GM13977 (cell line): ENCODE measurements around the gene FRMPD1.
A peak's percentile ranks its signal among the peaks of the same experiment; 100 is the strongest.

ENCODE experiments used
- DNase-seq: peaks from one replicate; pipeline ENCODE4 v3.0.0; 2012; ENCODE audit warnings: low spot score
- in situ Hi-C: fragments of 300-500 bp; cut with MboI; formaldehyde crosslinking; loops from one replicate; pipeline ENCODE4 v1.12.0; 2022; ENCODE audit warnings: low sequenced_read_pairs, low pct_unique_long_range_greater_than_20kb, mixed read lengths, inconsistent platforms; ENCODE audit not compliant: unreplicated experiment
- TF ChIP-seq, protein P1 (sequence below): IDR thresholded peaks from 2 replicates; pipeline ENCODE4 v1.5.1; 2012; ENCODE audit warnings: mild to moderate bottlenecking, control low read depth; ENCODE audit not compliant: insufficient read depth; ENCODE audit errors: extremely low read depth, missing control alignments

Gene FRMPD1

DNA sequence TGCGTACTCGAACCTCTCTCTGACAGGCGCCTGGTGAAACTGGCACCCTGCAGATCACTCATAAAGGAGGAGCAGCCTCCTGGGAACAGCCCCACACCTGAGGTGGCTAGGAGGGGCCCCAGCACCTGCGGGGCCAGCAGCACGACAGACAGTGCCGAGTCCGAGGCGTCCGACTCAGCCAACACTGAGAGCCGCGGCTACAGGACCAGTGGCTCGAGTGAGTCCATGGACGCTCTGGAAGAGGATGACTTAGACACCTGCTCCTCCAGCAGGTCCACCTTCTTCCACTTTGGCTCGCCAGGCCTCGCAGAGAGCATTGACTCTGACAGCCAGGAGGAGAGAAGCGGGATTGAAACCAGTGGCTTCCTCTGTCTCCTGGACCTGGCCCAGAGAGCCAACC, 89.4 kb downstream of the FRMPD1 start:
- TF ChIP-seq, protein P1, sequence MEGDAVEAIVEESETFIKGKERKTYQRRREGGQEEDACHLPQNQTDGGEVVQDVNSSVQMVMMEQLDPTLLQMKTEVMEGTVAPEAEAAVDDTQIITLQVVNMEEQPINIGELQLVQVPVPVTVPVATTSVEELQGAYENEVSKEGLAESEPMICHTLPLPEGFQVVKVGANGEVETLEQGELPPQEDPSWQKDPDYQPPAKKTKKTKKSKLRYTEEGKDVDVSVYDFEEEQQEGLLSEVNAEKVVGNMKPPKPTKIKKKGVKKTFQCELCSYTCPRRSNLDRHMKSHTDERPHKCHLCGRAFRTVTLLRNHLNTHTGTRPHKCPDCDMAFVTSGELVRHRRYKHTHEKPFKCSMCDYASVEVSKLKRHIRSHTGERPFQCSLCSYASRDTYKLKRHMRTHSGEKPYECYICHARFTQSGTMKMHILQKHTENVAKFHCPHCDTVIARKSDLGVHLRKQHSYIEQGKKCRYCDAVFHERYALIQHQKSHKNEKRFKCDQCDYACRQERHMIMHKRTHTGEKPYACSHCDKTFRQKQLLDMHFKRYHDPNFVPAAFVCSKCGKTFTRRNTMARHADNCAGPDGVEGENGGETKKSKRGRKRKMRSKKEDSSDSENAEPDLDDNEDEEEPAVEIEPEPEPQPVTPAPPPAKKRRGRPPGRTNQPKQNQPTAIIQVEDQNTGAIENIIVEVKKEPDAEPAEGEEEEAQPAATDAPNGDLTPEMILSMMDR = no peak
- in situ Hi-C loops = no loop called here
- DNase-seq = no peak

- no peak for DNase-seq
- in situ Hi-C loops = no loop called here
- TF ChIP-seq, protein P1 = no peak
Observed at GRCh38 chr9:37740631-37741328, 90.0 kb downstream of the FRMPD1 start.

DNA sequence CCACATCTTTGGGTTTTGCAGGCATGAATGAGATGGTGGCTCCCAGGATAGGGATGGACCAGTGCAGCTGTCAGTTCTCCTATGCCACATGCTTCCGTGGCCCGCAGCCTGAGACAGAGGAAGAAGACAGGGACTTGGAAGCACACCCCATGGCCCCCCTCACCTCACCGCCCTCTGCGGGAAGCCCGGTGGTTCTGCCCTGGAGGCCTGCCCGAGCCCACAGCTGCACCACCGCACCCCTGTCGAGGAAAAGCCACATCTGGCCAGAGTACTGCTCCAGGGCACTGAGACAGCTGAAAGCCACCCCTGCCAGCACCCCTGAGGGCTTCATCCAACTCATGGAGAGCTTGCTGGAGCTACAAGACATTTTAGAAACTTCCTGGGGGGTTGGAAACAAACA, 95.2 kb downstream of the FRMPD1 start:
- in situ Hi-C loops = no loop called here
- no peak for DNase-seq
- TF ChIP-seq, protein P1 = no peak

GRCh38 chr9:37746448-37747270, 95.9 kb downstream of the FRMPD1 start:
- TF ChIP-seq, protein P1 = no peak
- no peak for DNase-seq
- in situ Hi-C loops = no loop called here

DNA sequence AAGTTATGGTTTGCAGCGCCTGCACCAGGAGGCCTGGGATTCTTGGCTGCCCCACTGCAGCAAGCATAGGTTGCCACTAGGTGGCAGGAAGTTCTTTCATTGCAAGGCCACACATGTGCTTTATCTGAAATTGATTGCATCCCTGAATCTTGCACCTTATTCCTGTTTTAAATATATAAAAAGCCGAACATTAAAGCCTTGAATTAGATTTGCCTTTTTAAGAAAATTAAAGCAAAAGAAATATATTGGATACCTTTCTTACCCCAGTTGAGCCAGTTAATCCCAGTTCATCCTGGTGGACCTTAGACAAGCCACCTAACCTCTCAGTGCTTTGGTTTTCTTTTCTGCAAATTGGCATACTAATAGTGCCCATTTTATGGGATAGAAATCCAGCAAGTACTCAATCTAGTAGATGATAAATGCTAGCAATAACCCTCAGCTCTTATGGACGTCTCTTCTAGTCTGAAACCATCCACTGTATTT, 96.6 kb downstream of the FRMPD1 start:
- DNase-seq = peak; percentile 91
- in situ Hi-C loops = no loop called here
- TF ChIP-seq, protein P1 = peak; percentile 90

GRCh38 chr9:37749129-37749528, 98.4 kb downstream of the FRMPD1 start:
- DNase-seq = no peak
- in situ Hi-C loops = no loop called here
- TF ChIP-seq, protein P1 = no peak
